GM12878 (cell line): Measurements from ENCODE around the gene DNMT3A. TPM values are rescaled to one million over a fixed set of nuclear protein-coding genes. Genes with fewer than 3 reads are reported as not detected.

Experiments used
- ATAC-seq: fragments of 200-7000 bp; cut with Tn5 transposase; 3 replicates; pipeline ENCODE4 v1.9.1; 2020; ENCODE audit warnings: mild to moderate bottlenecking, moderate library complexity
- BruUV-seq: library from RNA; stranded (reverse); fragments of 400-500 nt; replicated peaks from 2 replicates; lab custom pipeline; 2021; lab: Mats Ljungman, UMichigan
- CTCF ChIA-PET: fragments of 300-600 bp; sonication (Branson Sonifier 250); formaldehyde crosslinking; extraction: SDS; loops from one replicate; lab custom pipeline; 2021; ENCODE audit warnings: inconsistent platforms; lab: Yijun Ruan, JAX
- POLR2A ChIA-PET: fragments of 350-600 bp; formaldehyde crosslinking; extraction: SDS; loops from one replicate; lab custom pipeline; 2021; ENCODE audit warnings: inconsistent platforms; lab: Charles Lee
- RAD21 ChIA-PET: fragments of 300-600 bp; sonication (Branson Sonifier 250); formaldehyde crosslinking; loops from one replicate; lab custom pipeline; 2023; ENCODE audit warnings: antibody characterized with exemption; ENCODE audit not compliant: unreplicated experiment; lab: Charles Lee
- SMC1A ChIA-PET: fragments of 300-600 bp; sonication (Branson Sonifier 250); formaldehyde crosslinking; loops from one replicate; lab custom pipeline; 2023; ENCODE audit not compliant: unreplicated experiment, uncharacterized antibody; lab: Charles Lee
- DNase-seq: peaks from one replicate; pipeline ENCODE4 v3.0.0-alpha.2; 2011; ENCODE audit warnings: low read depth, low spot score
- FAIRE-seq: peaks from 3 replicates; lab custom pipeline; 2011; peaks lifted over from hg19 to GRCh38; lab: Jason Lieb, UNC
- H2AFZ ChIP-seq: 2 replicates; pipeline ENCODE4 v1.6.0; 2011; ENCODE audit warnings: low read depth, low read length, control low read depth; ENCODE audit not compliant: control insufficient read depth
- H3K27ac ChIP-seq: 2 replicates; pipeline ENCODE4 v1.5.1; 2011; ENCODE audit warnings: control low read depth; ENCODE audit not compliant: control insufficient read depth, insufficient read depth
- H3K27me3 ChIP-seq, 2 experiments: replicated peaks in 1 of 2; 2 replicates each; pipeline versions ENCODE4 v1.6.0 to v1.6.1; 2011; ENCODE audit warnings: low read length in 1 of 2; ENCODE audit not compliant: control insufficient read depth in 2 of 2, insufficient read depth in 2 of 2
- H3K36me3 ChIP-seq, 2 experiments: 2 replicates each; pipeline ENCODE4 v1.5.1; 2011; ENCODE audit warnings: low read length in 1 of 2; ENCODE audit not compliant: control insufficient read depth in 2 of 2, insufficient read depth in 2 of 2
- H3K4me1 ChIP-seq: 2 replicates; pipeline ENCODE4 v1.6.1; 2011; ENCODE audit warnings: mild to moderate bottlenecking, low read length, moderate library complexity, mixed read lengths; ENCODE audit not compliant: control insufficient read depth, insufficient read depth
- H3K4me2 ChIP-seq: 2 replicates; pipeline ENCODE4 v1.6.0; 2011; ENCODE audit warnings: control low read depth; ENCODE audit not compliant: control insufficient read depth, insufficient read depth
- H3K4me3 ChIP-seq: fragments of 200-600 bp; sonication (generic); 2 replicates; pipeline ENCODE4 v1.5.1; 2016
- H3K79me2 ChIP-seq: 2 replicates; pipeline ENCODE4 v1.6.0; 2011; ENCODE audit warnings: low read length; ENCODE audit not compliant: control insufficient read depth, insufficient read depth
- H3K9ac ChIP-seq: 2 replicates; pipeline ENCODE4 v1.8.0; 2011; ENCODE audit warnings: low read length, control low read depth, mixed read lengths; ENCODE audit not compliant: control insufficient read depth, insufficient read depth
- H3K9me3 ChIP-seq: replicated peaks from 3 replicates; pipeline ENCODE4 v1.5.1; 2011; ENCODE audit warnings: mild to moderate bottlenecking, low read length; ENCODE audit not compliant: control insufficient read depth, insufficient read depth
- H4K20me1 ChIP-seq: 2 replicates; pipeline ENCODE4 v1.6.0; 2011; ENCODE audit not compliant: control insufficient read depth, insufficient read depth
- KDM1A ChIP-seq: fragments of 200-600 bp; sonication (generic); IDR thresholded peaks from 2 replicates; pipeline ENCODE4 v1.6.1; 2016; ENCODE audit warnings: borderline replicate concordance
- NBN ChIP-seq: fragments of 450-650 bp; IDR thresholded peaks from 2 replicates; pipeline ENCODE4 v1.6.1; 2016
- NFXL1 ChIP-seq: fragments of 450-650 bp; IDR thresholded peaks from 2 replicates; pipeline ENCODE4 v1.6.1; 2017; ENCODE audit warnings: antibody characterized with exemption, mild to moderate bottlenecking, borderline replicate concordance
- RCOR1 ChIP-seq: conservative IDR thresholded peaks from 2 replicates; pipeline ENCODE4 v1.6.1; 2012; ENCODE audit warnings: low read depth, low read length, improper control_type of control experiment
- SMAD5 ChIP-seq: IDR thresholded peaks from 2 replicates; pipeline ENCODE4 v1.6.1; 2016; ENCODE audit warnings: antibody characterized with exemption, low read depth
- WRNIP1 ChIP-seq: IDR thresholded peaks from 2 replicates; pipeline ENCODE4 v1.6.1; 2011; ENCODE audit warnings: low read depth, low read length, improper control_type of control experiment, borderline replicate concordance
- ZZZ3 ChIP-seq: IDR thresholded peaks from 2 replicates; pipeline ENCODE4 v1.6.1; 2011; ENCODE audit warnings: low read depth; ENCODE audit not compliant: control insufficient read depth, insufficient read length
- WGBS: methylation state at CpG from one replicate; pipeline ENCODE4 v1.1.6; 2016; ENCODE audit warnings: low lambda C conversion rate; ENCODE audit not compliant: insufficient replicate concordance, insufficient coverage; ENCODE audit errors: missing lambda C conversion rate; 5-methylcytosine and 5-hydroxymethylcytosine counted together
- in situ Hi-C: fragments of 300-500 bp; cut with MboI; formaldehyde crosslinking; loops from 9 replicates; pipeline ENCODE4 v1.14.3; 2018; ENCODE audit warnings: mixed read lengths
- intact Hi-C: fragments of 100-400 bp; cut with micrococcal nuclease; formaldehyde crosslinking; loops from one replicate; pipeline ENCODE4 v1.14.2; 2022; ENCODE audit not compliant: unreplicated experiment
- polyA plus RNA-seq, 11 experiments: library from polyadenylated mRNA; depleted of rRNA in 4 of 11; unstranded in 6 of 11; stranded (reverse) in 5 of 11; fragments of >200 nt; fragmentation: Nextera tagmentation in 4 of 11; fragmentation: Illumina TruSeq in 1 of 11; extraction: Ambion mirVana in 4 of 11; extraction: Trizol in 1 of 11; gene quantifications; 1 replicate in 1 of 11; 2 replicates in 10 of 11; pipeline versions ENCODE4 v1.2.1 to v1.2.3, GENCODE V29; 2011 to 2016; ENCODE audit warnings: inconsistent platforms in 2 of 11, missing spikeins in 2 of 11, low read depth in 1 of 11
- total RNA-seq, 4 experiments: library from RNA; depleted of rRNA in 3 of 4; stranded (reverse); fragments of >200 nt in 3 of 4; fragmentation: Illumina TruSeq in 1 of 4; extraction: Trizol in 1 of 4; gene quantifications; 2 replicates each; pipeline versions ENCODE4 v1.2.1 to v1.2.3, GENCODE V29; 2013 to 2021

DNMT3A gene
- total and polyA plus RNA-seq, 10 of the 15 experiments (the other 5 are each of a cell fraction or from before 2014, with no cell fraction given) = 7.4 to 51.6 (median 17.4) TPM

DNA sequence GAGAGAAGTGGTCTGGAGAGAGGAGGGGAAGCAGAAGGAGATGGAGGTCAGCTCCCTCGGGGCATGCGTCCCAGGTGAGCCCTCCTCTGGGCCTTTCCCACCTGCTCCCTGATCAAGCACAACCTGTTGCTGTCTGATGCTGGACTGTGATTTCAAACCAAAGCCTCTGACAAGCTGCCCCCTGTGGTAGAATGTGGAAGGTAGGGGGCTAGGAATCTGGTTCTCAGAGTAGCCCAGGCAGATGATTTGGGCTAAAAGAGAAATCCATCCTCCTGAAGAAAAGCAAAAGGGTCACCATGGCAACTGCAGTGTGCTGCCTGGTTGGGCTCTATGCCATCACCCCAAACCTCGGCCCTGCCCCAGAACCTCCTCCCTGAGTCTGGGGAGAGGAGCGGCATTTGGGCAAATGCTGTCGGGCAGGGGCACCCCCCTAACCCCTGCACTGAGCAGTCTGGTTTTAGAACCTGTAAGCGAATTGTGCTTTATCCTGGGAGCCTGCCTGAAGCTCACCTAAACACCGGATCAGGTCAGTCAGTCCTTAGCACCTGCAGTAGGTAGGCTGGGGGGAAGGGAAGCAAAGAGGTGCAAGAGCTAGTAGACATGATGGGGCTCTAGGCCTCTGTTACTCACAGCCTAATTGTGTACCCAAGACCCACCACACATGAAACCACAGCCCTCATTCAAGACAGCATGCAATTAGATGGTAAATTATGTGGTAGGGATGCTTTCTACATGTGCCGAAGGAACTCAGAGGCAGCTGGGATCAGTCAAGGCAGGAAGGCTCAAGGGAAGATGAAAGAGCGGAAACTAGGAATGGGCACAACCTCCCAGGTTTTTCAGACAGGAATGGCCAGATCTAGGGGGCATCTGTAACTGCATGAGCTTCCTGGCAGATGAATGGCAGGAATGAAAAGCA lies 83.5 kb downstream of the DNMT3A start:
- FAIRE-seq (no peak), DNase-seq (no peak), ATAC-seq (no peak)
- Histone ChIP-seq H3K27ac (no peak overlapping the region), H3K9me3 (no peaks in the 10 kb centered on the region), H2AFZ (no peak overlapping the region), H3K27me3 (no peaks in the 10 kb centered on the region), H3K36me3 (peaks cover 3% of the 10 kb centered on the region in 2 experiments; a peak in 2 of 4 replicates), H3K9ac (no peak overlapping the region), H3K4me3 (no peak overlapping the region), H3K4me2 (no peak overlapping the region), H4K20me1 (no peaks in the 10 kb centered on the region), H3K4me1 (no peaks in the 10 kb centered on the region), H3K79me2 (no peaks in the 10 kb centered on the region)
- CTCF ChIA-PET = interaction anchor here (1.3 kb wide), 1 partner anchor 29 kb away, joined by 4 read pairs; no protein-coding TSS in a partner anchor
- WGBS = 80% methylated on average over 9 of the region's 9 CpGs
- intact Hi-C loops = no loop called here
- RAD21 ChIA-PET = no interaction called here
- POLR2A ChIA-PET = interaction anchor here (1.1 kb wide), 1 partner anchor 15 kb away, joined by 3 read pairs; no protein-coding TSS in a partner anchor
- SMC1A ChIA-PET = interaction anchor here (0.6 to 1.1 kb wide), 2 partner anchors 11 to 92 kb away, joined by 3 to 5 read pairs; no protein-coding TSS in a partner anchor
- no TSS peak for BruUV-seq
- in situ Hi-C loops = no loop called here
- TF ChIP-seq SMAD5 (no peak), NBN (no peak), KDM1A (no peak), ZZZ3 (no peak), NFXL1 (no peak), RCOR1 (no peak), WRNIP1 (no peak)
- TF ChIP-seq, all 136 proteins: peak for 0
